Cardiac muscle cell (in vitro differentiated cells and primary cell): Measurements from ENCODE around the gene LILRB2. TPM values are rescaled to one million over a fixed set of nuclear protein-coding genes. Genes with fewer than 3 reads are reported as not detected.

Experiments used
- DNase-seq, 2 donors: peaks; one replicate each; pipeline versions ENCODE4 v3.0.0 to v3.0.0-alpha.2; 2010 to 2017; ENCODE audit warnings: low read depth in 1 of 2, low spot score in 1 of 2
- H3K27ac ChIP-seq: fragments of 200-600 bp; sonication (generic); 2 replicates; pipeline ENCODE4 v1.5.1; 2016
- H3K27me3 ChIP-seq: fragments of 200-600 bp; sonication (generic); 2 replicates; pipeline ENCODE4 v1.6.0; 2016; ENCODE audit warnings: control low read depth
- H3K36me3 ChIP-seq: fragments of 200-600 bp; sonication (generic); 2 replicates; pipeline ENCODE4 v1.5.1; 2016; ENCODE audit warnings: control low read depth
- H3K4me1 ChIP-seq: fragments of 200-600 bp; sonication (generic); 2 replicates; pipeline ENCODE4 v1.8.1; 2017; ENCODE audit warnings: low read depth, mild to moderate bottlenecking, mixed run types
- H3K4me3 ChIP-seq: fragments of 200-600 bp; sonication (generic); 2 replicates; pipeline ENCODE4 v1.5.1; 2016; ENCODE audit warnings: mild to moderate bottlenecking
- H3K9me3 ChIP-seq: fragments of 200-600 bp; sonication (generic); 2 replicates; pipeline ENCODE4 v1.5.1; 2017; ENCODE audit warnings: low read depth, mild to moderate bottlenecking, control low read depth
- CTCF ChIP-seq: IDR thresholded peaks from 2 replicates; pipeline ENCODE4 v1.5.1; 2012; ENCODE audit warnings: low read depth, mild to moderate bottlenecking, low read length
- polyA plus RNA-seq: library from polyadenylated mRNA; unstranded; fragments of >200 nt; fragmentation: Nextera tagmentation; extraction: Ambion mirVana; gene quantifications from 2 replicates; pipeline ENCODE4 v1.2.1, GENCODE V29; 2016
- total RNA-seq: library from RNA; depleted of rRNA; stranded (reverse); fragments of >200 nt; gene quantifications from 2 replicates; pipeline ENCODE4 v1.2.3, GENCODE V29; 2016

LILRB2 gene
- total and polyA plus RNA-seq, 2 experiments from 2014 or later, result not detected

GRCh38 chr19:54255105-54255775, 25.7 kb downstream of the LILRB2 start:
- Histone ChIP-seq H3K4me1 (no peaks in the 10 kb centered on the region), H3K27me3 (peaks cover 7% of the 10 kb centered on the region), H3K36me3 (no peaks in the 10 kb centered on the region), H3K9me3 (no peaks in the 10 kb centered on the region), H3K4me3 (no peak overlapping the region), H3K27ac (no peak overlapping the region)
- DNase-seq, result no peak
- no peak for TF ChIP-seq CTCF

GRCh38 chr19:54254195-54254906, 26.6 kb downstream of the LILRB2 start:
- Histone ChIP-seq H3K27ac (no peak overlapping the region), H3K9me3 (no peaks in the 10 kb centered on the region), H3K4me3 (no peak overlapping the region), H3K36me3 (no peaks in the 10 kb centered on the region), H3K27me3 (peaks cover 7% of the 10 kb centered on the region), H3K4me1 (no peaks in the 10 kb centered on the region)
- DNase-seq, result no peak
- TF ChIP-seq CTCF, result no peak

GRCh38 chr19:54253331-54254194, 27.3 kb downstream of the LILRB2 start:
- DNase-seq, result no peak

GRCh38 chr19:54252845-54253244, 28.1 kb downstream of the LILRB2 start:
- Histone ChIP-seq H3K27me3 (peaks cover 7% of the 10 kb centered on the region), H3K4me3 (no peak overlapping the region), H3K4me1 (no peaks in the 10 kb centered on the region), H3K9me3 (no peaks in the 10 kb centered on the region), H3K27ac (no peak overlapping the region), H3K36me3 (no peaks in the 10 kb centered on the region)
- no peak for DNase-seq
- TF ChIP-seq CTCF, result no peak

More at GRCh38 chr19:54253331-54254194, 27.3 kb downstream of the LILRB2 start:
- Histone ChIP-seq H3K9me3 (no peaks in the 10 kb centered on the region), H3K36me3 (no peaks in the 10 kb centered on the region), H3K4me3 (no peak overlapping the region), H3K27ac (no peak overlapping the region), H3K27me3 (peaks cover 7% of the 10 kb centered on the region), H3K4me1 (no peaks in the 10 kb centered on the region)
- no peak for TF ChIP-seq CTCF

GRCh38 chr19:54252243-54252642, 28.7 kb downstream of the LILRB2 start:
- H3K9me3 ChIP-seq, result no peaks in the 10 kb centered on the region
- H3K4me3 ChIP-seq, result no peak overlapping the region
- no peaks in the 10 kb centered on the region for H3K36me3 ChIP-seq
- TF ChIP-seq CTCF, result no peak
- no peak for DNase-seq
- peaks cover under 1% of the 10 kb centered on the region for H3K27me3 ChIP-seq
- H3K4me1 ChIP-seq, result no peaks in the 10 kb centered on the region
- no peak overlapping the region for H3K27ac ChIP-seq
